ENCODE results near the gene USP6NL.

GRCh38 chr10:11625019-11625735 lies 13.7 kb upstream of the USP6NL start:
- TF ChIP-seq POLR2A (IDR thresholded peaks at IDR 0.05; ENCODE audit: low read length) (no peak), GATA1 (IDR thresholded peaks at IDR 0.05; ENCODE audit: low read depth, low read length) (no peak)

Data from erythroblast (primary cell).